NCI-H187 treated with DMSO at 0.1 percent for 48 hours (cell line): ENCODE data around the gene DOCK10.
"Not testable (repeated sequence)": the region's sequence is repeated elsewhere in the genome, so short reads cannot be mapped to it uniquely, and the experiment has no call there.

Source experiments
- DNase-seq: peaks from one replicate; lab custom pipeline; 2025; lab: John Stamatoyannopoulos, UW

Gene DOCK10

GRCh38 chr2:224918626-224919471 lies 123.4 kb downstream of the DOCK10 start:
- DNase-seq: no peak

- not testable (repeated sequence) for DNase-seq
Observed at GRCh38 chr2:224917246-224917645, 125.0 kb downstream of the DOCK10 start.

- DNase-seq: no peak
Observed at GRCh38 chr2:224915136-224915535, 127.1 kb downstream of the DOCK10 start.

- no peak for DNase-seq
Observed at GRCh38 chr2:224910574-224910925, 131.7 kb downstream of the DOCK10 start.

GRCh38 chr2:224909885-224910573 lies 132.2 kb downstream of the DOCK10 start:
- no peak for DNase-seq

GRCh38 chr2:224908818-224909217 lies 133.4 kb downstream of the DOCK10 start:
- no peak for DNase-seq

- no peak for DNase-seq
Observed at GRCh38 chr2:224904381-224904780, 137.9 kb downstream of the DOCK10 start.

- no peak for DNase-seq
Observed at GRCh38 chr2:224903621-224904020, 138.6 kb downstream of the DOCK10 start.

GRCh38 chr2:224901121-224901676 lies 141.1 kb downstream of the DOCK10 start:
- DNase-seq: no peak

- DNase-seq: no peak
Observed at GRCh38 chr2:224895377-224895776, 146.9 kb downstream of the DOCK10 start.

- no peak for DNase-seq
Observed at GRCh38 chr2:224894356-224894755, 147.9 kb downstream of the DOCK10 start.

DNA sequence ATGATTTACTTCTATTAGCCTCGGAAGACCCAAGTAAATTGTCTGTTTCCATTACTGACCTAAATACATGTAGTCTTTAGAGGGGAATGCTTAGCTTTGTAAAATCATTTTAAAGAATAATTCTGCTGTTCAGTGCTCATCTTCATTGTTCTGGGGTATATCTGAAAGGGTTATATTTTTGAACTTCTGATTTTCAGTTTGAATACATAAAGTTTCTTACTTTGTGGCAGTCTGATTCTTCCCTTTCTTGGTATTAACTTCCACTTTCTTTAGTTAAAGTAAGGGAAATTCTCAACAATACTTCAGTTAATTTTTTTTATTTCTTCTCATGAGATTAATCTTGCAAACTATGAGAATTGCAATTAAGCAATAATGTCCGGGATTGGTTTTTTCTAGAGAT lies 148.4 kb downstream of the DOCK10 start:
- no peak for DNase-seq

- DNase-seq: no peak
Observed at GRCh38 chr2:224892574-224893204, 149.6 kb downstream of the DOCK10 start.

GRCh38 chr2:224890372-224890771 lies 151.9 kb downstream of the DOCK10 start:
- DNase-seq: no peak

DNA sequence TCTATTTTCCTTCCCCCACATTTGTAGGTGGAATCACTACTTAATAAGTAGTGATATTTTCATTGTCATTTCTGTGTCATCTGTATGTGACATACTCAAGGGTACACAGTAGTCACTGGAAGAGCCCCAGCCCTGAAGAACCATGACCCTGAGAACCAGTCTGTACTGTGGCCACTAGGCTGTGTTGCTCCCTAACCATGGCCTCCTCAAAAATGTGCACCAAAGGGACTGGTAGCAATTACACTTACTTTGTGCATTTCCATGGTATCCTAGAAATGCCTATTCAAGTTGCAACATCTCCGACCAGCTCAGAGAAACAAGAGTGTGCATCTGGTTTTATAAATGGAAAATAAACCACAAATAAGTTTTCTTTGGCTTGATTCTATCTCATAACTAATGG lies 155.1 kb downstream of the DOCK10 start:
- DNase-seq: no peak

GRCh38 chr2:224885836-224886547 lies 156.3 kb downstream of the DOCK10 start:
- no peak for DNase-seq

GRCh38 chr2:224885291-224885690 lies 157.0 kb downstream of the DOCK10 start:
- DNase-seq: no peak

- no peak for DNase-seq
Observed at GRCh38 chr2:224884188-224884587, 158.1 kb downstream of the DOCK10 start.

DNA sequence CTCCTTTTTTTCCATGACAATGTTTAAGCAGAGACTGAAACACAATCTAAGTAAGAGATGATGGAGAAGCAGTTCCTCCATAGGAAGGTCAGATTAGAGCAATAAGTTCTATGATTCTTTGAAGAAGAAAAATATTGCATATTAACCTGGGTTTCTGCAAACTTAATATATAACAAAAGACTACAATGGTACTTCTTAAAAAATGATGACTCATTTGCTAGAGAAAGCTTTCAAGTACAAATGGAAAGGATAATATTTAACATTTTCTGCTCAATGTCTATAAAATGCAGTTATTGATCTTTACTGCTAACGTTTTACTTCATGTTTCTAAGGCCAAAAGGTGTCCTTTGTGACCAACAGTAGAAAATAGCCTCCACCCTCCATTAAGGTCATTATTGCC lies 158.6 kb downstream of the DOCK10 start:
- no peak for DNase-seq

- DNase-seq: no peak
Observed at GRCh38 chr2:224883172-224883516, 159.1 kb downstream of the DOCK10 start.

DNA sequence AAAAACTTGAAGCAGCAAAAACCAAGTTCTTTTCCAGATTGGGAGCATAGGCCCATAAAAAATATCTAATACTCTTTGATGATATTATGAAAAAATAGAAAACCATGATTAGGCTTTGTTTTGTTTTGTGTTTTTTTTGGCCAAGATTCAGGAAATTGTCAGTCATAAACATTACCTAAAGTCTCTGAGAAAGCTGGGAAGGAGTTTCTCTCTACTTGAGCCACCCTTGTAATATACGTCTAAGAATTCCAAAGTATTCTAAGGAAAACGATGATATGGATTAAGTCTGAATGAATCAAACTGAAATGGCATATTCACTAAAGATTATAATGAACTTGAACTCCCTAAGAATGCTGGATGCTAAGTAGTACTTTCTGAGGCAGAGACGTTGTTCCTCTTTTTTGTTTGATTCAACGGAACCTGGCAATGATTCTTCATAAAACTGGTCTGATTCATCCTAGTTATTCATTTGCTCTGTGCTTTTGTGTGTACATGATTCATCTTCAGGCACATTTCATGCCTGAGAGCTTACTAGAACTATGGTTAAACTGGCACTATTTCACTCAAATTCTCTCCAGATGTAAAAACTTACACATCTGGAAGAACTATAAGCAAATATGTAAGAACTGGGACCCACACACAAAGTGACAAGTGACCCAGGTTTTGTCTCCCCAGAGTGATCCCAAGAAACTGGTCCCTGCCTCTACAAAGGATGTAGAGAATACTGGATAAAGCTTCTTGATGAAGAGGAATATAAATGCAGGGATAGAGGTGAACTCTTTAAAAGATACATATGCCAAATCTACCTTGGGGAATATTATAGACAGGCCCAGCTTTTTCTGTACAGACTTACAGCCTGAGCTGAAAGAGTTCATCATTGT lies 159.7 kb downstream of the DOCK10 start:
- DNase-seq: no peak
